ENCODE results near the gene CEP192.

Gene CEP192

DNA sequence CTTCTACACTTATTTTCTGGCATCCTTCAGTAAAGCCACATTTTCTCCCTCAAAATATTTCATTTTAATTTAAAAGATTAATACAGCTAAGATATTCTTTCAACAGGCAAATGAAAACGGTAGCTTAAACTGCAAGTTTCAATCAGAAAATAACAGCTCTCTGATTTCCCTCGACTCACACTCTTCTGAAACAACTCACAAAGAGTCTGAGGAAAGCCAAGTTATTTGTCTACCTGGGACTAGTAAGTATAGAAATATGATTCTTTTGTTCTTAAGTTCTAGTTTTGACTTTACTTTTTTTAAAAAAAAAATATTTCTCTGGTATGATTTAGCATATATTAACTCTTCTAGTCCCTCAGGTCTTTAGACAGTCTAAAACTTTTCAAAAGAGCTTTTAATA lies 27.2 kb downstream of the CEP192 start:
- TF ChIP-seq, protein P1, sequence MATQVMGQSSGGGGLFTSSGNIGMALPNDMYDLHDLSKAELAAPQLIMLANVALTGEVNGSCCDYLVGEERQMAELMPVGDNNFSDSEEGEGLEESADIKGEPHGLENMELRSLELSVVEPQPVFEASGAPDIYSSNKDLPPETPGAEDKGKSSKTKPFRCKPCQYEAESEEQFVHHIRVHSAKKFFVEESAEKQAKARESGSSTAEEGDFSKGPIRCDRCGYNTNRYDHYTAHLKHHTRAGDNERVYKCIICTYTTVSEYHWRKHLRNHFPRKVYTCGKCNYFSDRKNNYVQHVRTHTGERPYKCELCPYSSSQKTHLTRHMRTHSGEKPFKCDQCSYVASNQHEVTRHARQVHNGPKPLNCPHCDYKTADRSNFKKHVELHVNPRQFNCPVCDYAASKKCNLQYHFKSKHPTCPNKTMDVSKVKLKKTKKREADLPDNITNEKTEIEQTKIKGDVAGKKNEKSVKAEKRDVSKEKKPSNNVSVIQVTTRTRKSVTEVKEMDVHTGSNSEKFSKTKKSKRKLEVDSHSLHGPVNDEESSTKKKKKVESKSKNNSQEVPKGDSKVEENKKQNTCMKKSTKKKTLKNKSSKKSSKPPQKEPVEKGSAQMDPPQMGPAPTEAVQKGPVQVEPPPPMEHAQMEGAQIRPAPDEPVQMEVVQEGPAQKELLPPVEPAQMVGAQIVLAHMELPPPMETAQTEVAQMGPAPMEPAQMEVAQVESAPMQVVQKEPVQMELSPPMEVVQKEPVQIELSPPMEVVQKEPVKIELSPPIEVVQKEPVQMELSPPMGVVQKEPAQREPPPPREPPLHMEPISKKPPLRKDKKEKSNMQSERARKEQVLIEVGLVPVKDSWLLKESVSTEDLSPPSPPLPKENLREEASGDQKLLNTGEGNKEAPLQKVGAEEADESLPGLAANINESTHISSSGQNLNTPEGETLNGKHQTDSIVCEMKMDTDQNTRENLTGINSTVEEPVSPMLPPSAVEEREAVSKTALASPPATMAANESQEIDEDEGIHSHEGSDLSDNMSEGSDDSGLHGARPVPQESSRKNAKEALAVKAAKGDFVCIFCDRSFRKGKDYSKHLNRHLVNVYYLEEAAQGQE (IDR thresholded peaks at IDR 0.05; ENCODE audit: low read depth): no peak
- TF ChIP-seq FOXM1 (IDR thresholded peaks at IDR 0.05; ENCODE audit: borderline replicate concordance, low read depth) (no peak), NFIC (IDR thresholded peaks at IDR 0.05) (no peak), TEAD4 (IDR thresholded peaks at IDR 0.05) (no peak)

- TF ChIP-seq MAX (IDR thresholded peaks at IDR 0.05): no peak
- TF ChIP-seq FOXM1 (IDR thresholded peaks at IDR 0.05; ENCODE audit: borderline replicate concordance, low read depth): no peak
- TF ChIP-seq TAF1 (IDR thresholded peaks at IDR 0.05; ENCODE audit: low read depth): no peak
- TF ChIP-seq TCF12 (IDR thresholded peaks at IDR 0.05; ENCODE audit: low read depth): no peak
- no peak for TF ChIP-seq TEAD4 (IDR thresholded peaks at IDR 0.05)
- no peak for TF ChIP-seq YY1 (IDR thresholded peaks at IDR 0.05; ENCODE audit: low read depth)
- TF ChIP-seq EGR1 (IDR thresholded peaks at IDR 0.05): no peak
Measured at GRCh38 chr18:13019301-13019700, 28.1 kb downstream of the CEP192 start.

DNA sequence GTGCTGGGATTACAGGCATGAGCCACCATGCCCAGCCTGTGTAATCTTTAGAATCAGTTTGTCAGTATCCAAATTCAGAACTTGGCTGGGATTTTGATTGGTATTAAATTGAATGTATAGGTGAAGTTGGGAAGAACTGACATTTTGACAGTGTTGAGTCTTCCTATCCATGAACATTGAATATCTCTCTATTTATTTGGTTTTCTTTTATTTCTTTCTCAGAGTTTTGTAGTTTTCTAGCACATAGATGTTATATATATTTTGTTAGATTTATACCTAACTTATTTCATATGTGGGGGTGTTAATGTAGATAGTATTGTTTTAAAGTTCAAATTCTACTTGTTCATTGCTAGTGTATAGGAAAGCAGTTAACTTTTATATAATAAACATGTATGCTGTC lies 31.5 kb downstream of the CEP192 start:
- no peak for TF ChIP-seq MAX (IDR thresholded peaks at IDR 0.05)
- no peak for TF ChIP-seq TEAD4 (IDR thresholded peaks at IDR 0.05)
- no peak for TF ChIP-seq RAD21 (IDR thresholded peaks at IDR 0.05; ENCODE audit: low read depth)
- TF ChIP-seq, protein P1 (IDR thresholded peaks at IDR 0.05; ENCODE audit: low read depth): no peak
- TF ChIP-seq NFIC (IDR thresholded peaks at IDR 0.05): no peak
- TF ChIP-seq FOXM1 (IDR thresholded peaks at IDR 0.05; ENCODE audit: borderline replicate concordance, low read depth): no peak
- no peak for TF ChIP-seq CEBPB (IDR thresholded peaks at IDR 0.05)
- TF ChIP-seq EGR1 (IDR thresholded peaks at IDR 0.05): no peak
- TF ChIP-seq TCF12 (IDR thresholded peaks at IDR 0.05; ENCODE audit: low read depth): no peak
- TF ChIP-seq, protein P2, sequence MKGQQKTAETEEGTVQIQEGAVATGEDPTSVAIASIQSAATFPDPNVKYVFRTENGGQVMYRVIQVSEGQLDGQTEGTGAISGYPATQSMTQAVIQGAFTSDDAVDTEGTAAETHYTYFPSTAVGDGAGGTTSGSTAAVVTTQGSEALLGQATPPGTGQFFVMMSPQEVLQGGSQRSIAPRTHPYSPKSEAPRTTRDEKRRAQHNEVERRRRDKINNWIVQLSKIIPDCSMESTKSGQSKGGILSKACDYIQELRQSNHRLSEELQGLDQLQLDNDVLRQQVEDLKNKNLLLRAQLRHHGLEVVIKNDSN (IDR thresholded peaks at IDR 0.05): no peak
- TF ChIP-seq TAF1 (IDR thresholded peaks at IDR 0.05; ENCODE audit: low read depth): no peak
- no peak for TF ChIP-seq EP300 (IDR thresholded peaks at IDR 0.05; ENCODE audit: borderline replicate concordance)
- TF ChIP-seq ZBTB7A (IDR thresholded peaks at IDR 0.05; ENCODE audit: low read depth): no peak
- TF ChIP-seq YY1 (IDR thresholded peaks at IDR 0.05; ENCODE audit: low read depth): no peak
- no peak for TF ChIP-seq CREB1 (IDR thresholded peaks at IDR 0.05; ENCODE audit: low read depth)

- TF ChIP-seq TAF1 (IDR thresholded peaks at IDR 0.05; ENCODE audit: low read depth): no peak
- TF ChIP-seq, protein P1 (IDR thresholded peaks at IDR 0.05; ENCODE audit: low read depth): no peak
- TF ChIP-seq CREB1 (IDR thresholded peaks at IDR 0.05; ENCODE audit: low read depth): no peak
- no peak for TF ChIP-seq NFIC (IDR thresholded peaks at IDR 0.05)
- TF ChIP-seq EP300 (IDR thresholded peaks at IDR 0.05; ENCODE audit: borderline replicate concordance): no peak
- TF ChIP-seq ZBTB7A (IDR thresholded peaks at IDR 0.05; ENCODE audit: low read depth): no peak
- TF ChIP-seq TEAD4 (IDR thresholded peaks at IDR 0.05): no peak
- TF ChIP-seq RAD21 (IDR thresholded peaks at IDR 0.05; ENCODE audit: low read depth): no peak
Measured at GRCh38 chr18:13025233-13025632, 34.1 kb downstream of the CEP192 start.

DNA sequence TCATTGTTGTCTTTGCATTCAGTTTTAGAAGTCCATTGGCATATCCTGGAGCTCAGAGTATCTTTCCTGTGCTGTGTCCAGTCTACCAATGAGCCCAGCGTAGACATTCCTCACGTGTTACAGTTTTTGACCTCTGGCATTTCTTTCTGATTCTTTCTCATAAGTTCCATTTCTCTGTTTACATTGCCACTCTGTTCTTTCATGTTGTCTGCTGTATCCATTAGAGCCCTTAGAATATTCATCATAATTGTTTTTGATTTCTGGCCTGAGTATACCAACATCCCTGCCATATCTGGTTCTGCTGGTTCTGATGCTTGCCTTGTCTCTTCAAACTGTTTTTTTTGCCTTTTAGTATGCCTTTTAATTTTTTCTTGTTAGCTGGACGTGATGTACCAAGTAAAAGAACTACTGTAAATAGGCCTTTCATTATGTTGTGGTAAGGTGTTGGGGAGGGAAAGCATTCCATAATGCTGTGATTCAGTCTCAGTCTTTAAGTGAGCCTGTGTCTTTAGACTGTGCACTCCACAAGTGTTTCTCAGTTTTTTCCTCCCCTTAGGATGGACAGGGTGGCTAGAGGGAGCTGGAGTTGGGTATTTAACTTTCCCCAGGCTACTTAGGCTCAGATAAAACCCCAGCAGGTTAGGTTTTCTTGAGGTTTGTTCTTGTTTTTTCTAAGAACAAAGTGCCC lies 35.6 kb downstream of the CEP192 start:
- TF ChIP-seq YY1 (IDR thresholded peaks at IDR 0.05; ENCODE audit: low read depth): no peak
- no peak for TF ChIP-seq TEAD4 (IDR thresholded peaks at IDR 0.05)
